HL-60/S4 treated with retinoic acid at 250 ng/mL for 4 days and 3 days (cell line): ENCODE data around the gene UBN2.
"Not testable (repeated sequence)": the region's sequence is repeated elsewhere in the genome, so short reads cannot be mapped to it uniquely, and the experiment has no call there.

Experiments used
- in situ Hi-C: fragments of 300-500 bp; cut with MboI; formaldehyde crosslinking; loops from 2 replicates; pipeline ENCODE4 v1.7.0; 2022; ENCODE audit warnings: low sequenced_read_pairs

UBN2 gene

DNA sequence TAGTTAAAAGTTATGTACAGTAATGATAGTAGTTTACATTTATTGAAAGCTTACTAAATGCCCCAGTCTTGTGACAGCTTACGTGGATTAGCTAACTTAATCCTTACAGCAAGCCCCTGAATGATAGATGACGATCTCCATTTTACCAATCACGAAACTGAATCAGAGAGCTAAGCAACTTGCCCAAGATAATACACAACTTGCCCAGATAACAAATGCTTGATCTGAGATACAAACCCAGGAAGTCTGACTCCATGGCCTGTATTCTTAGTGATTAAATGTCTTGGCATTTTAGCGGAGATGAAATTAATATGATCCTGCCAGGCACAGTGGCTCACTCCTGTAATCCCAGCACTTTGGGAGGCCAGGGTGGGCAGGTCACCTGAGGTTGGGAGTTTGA lies 63.2 kb downstream of the UBN2 start:
- in situ Hi-C loops, result no loop called here

DNA sequence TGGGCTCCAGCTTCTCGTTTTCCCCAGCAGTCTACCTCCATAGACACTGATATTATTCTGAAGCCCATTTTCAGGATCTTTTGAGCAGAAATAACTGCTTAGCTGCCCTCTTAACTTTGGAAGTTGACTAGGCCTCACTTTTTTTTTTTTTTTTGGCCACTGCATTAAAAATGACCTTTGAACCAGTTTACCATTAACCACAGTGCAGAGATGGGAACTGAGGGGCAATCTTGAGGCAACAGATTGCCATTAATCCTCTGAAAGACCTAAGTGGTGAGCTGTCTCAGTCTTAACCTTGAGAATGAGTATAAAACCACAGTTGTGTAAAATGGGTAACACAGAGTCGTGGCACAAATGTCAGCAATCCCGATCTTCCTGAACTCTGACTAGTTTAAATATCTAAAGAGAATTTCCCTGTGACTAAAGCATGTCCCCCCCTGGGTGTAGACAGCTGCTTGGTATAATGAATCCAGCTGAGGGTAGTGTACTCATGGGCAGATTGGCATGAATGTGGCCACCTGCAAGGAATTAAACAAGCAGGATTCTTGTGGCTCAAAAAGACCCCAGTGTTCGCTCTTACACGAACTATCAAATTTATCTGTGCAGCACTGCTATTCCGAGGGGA lies 64.0 kb downstream of the UBN2 start:
- in situ Hi-C loops, result no loop called here

DNA sequence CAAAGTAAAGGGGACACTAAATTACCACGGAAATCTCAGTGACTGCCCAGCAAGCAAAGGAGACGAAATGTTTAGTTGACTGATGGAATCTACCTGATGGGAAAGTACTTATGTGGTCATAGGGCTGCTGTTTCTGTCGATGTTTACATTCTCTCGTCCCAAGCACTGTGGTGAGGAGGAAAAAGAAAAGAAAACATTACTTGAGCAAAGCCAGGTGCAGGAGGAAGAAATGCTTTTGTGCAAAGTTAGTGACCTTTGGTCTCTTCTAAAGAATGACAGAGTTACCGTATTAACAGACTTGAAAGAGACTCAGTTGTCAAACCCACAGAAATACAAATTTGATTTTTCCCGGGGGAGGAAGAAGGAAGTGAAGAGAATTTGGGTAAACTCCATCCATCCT lies 66.8 kb downstream of the UBN2 start:
- in situ Hi-C loops, result no loop called here

DNA sequence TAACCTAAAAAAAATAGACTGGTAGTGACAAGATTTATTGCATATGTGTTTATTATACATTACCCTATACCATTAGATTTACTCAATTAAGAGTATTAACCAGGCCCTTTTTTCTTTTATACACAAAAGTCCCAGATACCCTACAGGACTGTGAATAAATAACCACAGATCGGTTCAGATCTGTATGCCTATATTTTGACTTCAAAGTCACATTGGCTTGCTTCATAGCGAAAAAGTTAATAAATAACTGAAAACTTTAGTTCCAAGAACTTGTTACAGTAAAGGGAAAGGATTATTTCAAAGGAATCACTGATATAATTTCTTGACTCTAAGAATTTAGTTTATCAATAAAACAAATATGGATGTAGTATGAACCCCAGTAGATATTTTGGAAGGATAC lies 68.3 kb downstream of the UBN2 start:
- in situ Hi-C loops, result no loop called here

DNA sequence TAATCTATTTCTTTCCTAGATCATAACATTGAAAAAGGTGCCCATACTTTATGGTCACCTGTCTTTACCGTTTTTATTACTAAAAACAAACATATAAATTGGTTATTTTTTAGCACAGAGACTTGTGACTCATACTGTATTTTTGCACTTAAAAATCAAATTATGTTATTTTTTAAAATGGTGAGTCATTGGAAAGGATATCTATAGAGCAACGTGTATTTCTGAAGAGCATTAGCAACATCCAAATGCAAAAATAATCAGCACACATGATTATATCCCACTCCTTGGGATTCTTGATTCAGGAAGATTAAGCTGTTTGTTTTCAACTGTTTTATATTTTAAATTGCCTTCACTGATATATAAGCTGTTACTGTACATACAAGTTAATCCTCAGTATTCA lies 69.4 kb downstream of the UBN2 start:
- in situ Hi-C loops, result no loop called here

DNA sequence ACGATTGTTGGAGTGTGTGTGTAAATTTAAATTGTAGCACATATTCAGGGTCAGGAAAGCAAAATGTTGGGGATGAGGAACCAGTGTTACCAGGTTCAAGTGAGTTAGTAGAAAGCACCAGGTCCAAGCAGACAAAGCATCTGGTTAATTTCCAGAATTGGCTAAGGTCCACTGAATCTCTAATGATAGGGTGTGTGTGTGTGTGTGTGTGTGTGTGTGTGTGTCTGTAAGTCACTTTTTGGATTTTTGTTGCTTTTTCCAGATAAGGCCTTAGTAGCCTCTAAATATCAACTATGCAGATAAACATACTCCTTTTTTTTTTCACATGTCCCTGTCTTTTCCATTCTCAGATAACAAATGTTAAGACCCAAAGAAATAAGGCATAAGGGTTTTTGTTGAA lies 73.5 kb downstream of the UBN2 start:
- in situ Hi-C loops, result no loop called here

DNA sequence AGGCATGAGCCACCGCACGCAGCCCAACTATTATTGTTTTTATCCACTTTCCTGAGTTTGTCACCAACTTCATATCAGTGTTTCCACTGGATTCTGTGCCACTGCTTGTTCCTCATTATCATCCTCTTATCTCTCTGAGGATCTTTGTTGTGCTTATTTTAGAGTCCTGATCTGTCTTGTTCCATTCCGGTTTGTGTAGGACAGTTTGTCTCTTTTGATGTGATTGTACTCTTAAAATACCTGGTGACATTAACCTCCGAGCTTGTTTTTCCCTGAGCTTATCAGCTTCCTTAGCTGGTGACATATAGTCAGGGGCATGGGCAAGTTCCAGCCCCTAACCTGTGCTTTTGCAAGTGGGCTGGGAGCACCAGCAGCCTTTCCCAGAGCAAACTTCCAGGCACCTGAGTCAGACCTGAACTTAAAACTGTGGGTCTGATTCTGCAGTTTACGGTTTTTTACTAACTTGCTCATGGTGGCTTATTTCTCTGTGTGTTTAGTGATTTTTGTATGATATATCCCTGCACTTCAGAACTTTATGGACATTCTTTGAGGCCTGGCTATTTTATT lies 87.0 kb downstream of the UBN2 start:
- in situ Hi-C loops, result no loop called here

DNA sequence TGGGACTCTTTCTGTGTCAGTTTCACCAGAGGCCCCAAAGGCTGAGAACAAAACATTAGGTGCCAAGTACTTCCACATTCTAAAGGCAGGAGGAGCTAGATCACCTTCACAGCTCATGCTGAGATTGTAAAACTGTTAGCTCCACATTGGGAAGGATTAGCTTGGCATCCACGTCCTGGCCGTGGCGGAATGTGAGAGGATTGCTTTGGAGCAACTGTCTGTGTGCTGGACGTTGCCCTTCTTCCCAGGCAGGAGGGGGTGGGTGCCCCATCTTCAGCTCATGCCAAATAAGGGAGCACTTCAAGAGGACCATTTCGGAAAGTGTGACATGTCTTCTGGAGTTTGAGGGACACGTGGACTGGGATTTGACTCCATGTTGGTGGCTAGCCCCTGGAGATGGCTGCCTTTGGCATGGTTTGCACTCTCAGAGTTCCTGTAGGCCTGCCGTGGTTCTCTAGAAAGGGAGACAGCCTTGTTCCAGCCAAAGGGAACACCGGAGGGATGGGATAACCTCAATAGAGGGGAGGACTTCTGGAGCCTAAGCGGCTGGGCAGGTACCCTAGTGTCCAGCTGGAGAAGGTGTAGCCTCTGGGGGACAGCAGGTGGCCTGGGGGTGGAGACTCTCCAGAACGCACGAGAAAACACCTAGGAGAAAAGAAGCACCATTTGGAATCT lies 90.2 kb downstream of the UBN2 start:
- in situ Hi-C loops, result no loop called here

DNA sequence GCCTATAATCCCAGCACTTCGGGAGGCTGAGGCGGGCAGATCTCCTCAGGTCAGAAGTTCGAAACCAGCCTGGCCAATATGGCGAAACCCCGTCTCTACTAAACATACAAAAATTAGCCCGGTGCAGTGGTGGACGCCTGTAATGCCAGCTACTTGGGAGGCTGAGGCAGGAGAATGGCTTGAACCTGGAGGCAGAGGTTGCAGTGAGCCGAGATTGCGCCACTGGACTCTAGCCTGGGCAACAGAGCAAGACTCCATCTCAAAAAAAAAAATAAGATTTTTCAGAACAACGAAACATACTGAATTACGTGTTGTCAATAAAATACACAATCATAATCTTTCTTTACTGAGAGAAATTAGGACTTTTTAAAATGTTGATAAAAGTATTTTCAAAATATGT lies 93.7 kb downstream of the UBN2 start:
- in situ Hi-C loops, result not testable (repeated sequence)

DNA sequence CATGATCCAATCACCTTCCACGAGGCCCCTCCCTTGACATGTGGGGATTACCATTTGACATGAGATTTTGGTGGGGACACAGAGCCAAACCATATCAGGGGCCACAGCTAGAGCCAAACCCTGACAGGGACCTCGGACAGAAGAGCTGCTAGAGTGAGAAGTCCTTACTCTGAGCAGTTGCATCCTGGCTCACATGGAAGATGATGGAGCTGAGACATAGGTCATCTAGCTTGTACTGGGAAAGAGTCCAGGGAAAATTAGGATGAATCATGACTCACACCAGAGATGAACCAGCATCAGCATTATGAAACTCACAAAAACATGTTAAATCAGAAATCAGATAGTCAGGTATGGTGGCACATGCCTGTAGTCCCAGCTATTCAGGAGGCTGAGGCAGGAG lies 97.3 kb downstream of the UBN2 start:
- in situ Hi-C loops, result no loop called here

DNA sequence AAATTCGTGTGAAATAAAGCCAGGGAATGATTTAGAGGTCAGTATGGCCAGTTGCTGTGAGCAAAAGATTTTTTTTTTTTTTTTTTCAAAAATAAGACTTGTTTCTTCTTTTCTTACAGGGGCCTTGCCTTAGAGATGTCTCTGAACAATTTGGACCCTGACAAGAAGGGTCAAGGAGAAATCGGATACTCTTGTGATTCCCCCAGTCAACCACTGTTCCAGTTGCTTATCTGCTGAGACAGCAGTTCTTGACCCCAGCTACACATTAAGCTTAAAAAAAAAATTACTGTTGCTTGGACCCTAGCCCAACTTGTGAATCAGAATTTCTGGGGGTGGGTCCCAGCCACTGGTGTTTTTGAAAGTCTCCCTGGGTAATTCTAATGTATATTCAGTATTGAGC lies 98.1 kb downstream of the UBN2 start:
- in situ Hi-C loops, result no loop called here

DNA sequence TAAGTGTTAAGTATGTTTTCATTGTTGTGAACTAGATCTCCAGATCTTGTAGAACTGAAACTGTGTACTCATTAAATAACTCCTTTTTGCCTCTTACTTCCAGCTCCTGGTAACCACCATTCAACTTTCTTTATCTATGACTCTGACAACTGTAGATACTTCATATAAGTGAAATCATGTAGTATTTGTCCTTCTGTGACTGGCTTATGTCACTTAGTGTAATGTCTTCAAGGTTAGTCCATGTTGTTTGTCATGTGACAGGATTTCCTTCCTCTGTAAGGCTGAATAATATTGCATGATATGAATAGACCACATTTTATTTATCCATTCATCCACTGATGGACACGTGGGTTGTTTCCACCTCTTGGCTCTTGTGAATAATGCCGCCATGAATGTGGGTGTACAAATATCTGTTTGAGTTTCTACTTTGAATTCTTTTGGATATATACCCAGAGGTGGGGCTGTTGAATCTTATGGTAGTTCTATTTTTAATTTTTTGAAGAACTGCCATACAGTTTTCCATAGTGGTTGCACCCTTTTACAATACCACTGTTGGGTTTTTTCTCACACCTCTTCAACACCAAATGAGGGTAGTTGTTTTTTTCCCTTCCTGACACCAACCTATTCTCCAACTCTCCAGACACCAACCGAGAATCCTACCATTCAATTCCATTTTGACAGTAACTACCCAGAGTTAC lies 99.4 kb downstream of the UBN2 start:
- in situ Hi-C loops, result no loop called here

DNA sequence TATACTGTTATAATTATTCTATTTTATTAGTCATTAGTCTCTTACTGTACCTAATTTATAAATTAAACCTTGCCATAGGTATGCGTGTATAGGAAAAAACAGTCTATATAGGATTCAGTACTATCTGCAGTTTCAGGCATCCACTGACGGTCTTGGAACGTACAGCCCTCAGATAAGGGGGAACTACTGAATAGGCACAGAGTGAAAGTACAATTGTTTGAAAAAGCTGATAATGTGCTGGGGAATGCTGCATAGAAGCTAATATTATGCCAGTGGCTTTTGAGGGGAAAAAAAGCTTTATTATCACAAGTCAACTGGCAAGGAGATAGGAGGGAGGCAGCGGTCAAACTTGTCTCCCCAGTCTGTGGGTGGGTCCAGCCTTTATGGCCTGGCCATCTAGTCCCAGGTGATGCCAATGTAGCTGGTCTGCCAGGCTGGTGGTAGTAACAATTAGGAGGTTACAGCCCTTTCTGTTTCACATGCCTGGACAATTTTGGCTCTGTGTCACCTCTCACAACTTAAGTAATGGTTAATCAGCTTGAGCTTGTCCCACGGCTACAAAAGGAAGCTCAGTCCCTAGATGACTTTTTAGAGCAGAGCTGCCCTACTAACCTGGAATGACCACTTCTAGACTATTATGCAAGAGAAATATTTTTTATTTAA lies 101.8 kb downstream of the UBN2 start:
- in situ Hi-C loops, result no loop called here

DNA sequence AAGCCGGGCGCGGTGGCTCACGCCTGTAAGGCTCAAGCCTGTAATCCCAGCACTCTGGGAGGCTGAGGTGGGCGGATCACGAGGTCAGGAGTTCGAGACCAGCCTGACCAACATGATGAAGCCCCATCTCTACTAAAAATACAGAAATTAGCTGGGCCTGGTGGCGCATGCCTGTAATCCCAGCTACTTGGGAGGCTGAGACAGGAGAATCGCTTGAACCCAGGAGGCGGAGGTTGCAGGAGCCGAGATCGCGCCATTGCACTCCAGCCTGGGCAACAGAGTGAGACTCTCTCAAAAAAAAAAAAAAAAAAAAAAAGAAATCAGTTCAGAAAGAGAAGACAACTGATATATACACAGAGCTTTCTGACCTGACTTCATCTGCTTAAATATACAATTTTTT lies 102.4 kb downstream of the UBN2 start:
- in situ Hi-C loops, result not testable (repeated sequence)

DNA sequence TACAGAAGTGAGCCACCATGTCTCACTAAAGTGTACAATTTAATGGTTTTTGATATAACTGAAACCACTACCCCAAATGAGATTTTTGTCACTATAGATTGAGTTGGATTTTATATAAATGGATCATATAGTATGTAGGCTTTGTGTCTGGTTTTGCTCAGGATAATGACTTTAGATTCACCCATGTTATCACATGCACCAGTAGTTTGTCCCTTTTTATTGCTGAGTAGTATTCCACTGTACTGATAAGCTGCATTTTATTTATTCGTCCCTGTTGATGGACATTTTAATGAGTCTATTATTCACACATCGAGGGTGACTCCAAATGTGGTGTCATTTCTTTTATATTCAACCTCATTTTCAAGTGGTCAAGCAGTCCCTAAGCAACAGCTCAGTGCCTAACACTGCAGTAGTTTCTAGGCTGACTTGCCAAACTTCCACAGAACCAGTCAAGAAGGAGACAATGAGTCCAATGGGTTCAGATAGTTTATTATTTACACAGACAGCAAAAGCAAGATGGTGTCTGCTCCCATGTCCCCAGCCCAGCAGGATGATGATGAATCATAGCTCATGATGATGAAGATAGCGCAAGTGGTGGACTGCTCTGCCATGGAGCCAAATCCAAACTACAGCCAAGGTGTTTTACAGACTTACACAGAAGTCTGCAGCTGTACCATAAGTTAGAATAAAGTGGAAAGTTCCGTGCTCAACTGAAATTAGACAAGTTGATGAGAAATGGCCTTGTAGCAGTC lies 103.5 kb downstream of the UBN2 start:
- in situ Hi-C loops, result no loop called here

DNA sequence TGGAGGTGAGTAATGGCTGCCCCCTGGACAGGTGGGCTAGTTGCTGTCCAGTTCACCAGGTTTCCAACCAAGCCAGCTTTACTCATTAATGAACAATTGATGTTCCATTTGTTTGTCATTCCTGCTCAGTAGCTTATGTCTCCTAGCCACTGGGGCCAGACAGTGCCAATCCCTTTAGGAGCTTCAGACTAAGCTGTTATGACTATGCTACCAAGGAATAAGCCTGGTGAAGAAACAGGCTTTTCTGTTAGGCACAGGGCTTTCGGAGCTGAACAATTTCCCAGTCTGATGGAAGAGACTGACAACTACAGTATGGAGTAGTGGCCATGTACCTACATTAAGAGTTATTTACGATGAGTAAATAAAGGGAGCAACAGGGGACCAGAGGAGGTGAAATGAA lies 108.0 kb downstream of the UBN2 start:
- in situ Hi-C loops, result no loop called here

DNA sequence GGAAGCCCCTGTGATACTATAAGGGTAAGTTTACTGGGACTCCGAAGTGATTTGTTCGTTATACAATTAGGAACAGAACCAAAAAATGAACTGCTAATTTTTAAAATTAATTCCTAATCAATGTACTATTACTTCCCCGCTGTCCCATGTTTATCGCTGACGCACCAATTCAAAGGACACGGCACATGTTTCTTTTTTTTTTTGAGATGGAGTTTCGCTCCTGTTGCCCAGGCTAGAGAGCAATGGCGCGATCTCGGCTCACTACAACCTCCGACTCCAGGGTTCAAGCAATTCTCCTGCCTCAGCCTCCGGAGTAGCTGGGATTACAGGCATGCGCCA lies 108.6 kb downstream of the UBN2 start:
- in situ Hi-C loops, result no loop called here

DNA sequence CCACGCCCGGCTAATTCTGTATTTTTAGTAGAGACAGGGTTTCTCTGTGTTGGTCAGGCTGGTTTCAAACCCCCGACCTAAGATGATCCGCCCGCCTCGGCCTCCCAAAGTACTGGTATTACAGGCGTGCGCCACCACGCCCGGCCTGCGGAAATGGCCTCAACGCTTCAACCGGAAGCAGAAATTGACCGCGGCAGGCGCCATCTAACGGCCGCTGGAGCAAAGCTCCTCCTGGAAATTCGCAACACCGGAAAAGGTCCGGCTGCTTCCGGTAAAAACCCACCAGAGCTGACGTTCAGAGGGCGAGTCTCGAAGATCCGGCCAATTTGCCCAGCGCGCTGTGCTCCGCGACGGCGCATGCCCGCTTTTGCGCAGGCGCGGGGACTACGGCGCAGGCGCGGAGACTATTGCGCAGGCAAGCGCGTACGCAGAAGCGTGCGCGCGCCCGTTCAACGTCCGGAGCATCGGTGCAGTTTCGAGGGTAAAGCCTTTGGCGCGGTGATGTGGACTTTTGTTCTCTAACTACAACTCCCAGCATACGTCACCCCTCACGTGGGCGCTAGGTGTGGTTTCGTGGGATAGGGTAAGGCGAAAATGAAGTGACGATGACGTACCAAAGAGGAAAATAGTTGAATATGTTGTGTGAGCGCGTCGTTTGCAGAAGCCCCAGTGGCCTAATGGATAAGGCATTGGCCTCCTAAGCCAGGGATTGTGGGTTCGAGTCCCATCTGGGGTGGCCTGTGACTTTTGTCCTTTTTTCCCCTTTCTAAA lies 109.2 kb downstream of the UBN2 start:
- in situ Hi-C loops, result no loop called here

DNA sequence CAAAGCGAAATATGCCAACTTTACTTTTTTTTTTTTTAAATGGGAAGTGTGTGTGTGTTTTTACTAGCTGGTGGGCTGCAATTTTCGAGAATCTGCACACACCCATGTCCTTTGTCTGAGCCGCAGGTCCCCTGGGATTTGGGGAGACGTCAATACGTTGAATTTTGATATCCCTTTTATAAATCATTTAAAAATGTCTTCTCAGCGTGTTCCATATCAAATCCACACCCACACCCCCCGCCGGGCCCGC lies 109.7 kb downstream of the UBN2 start:
- in situ Hi-C loops, result no loop called here

DNA sequence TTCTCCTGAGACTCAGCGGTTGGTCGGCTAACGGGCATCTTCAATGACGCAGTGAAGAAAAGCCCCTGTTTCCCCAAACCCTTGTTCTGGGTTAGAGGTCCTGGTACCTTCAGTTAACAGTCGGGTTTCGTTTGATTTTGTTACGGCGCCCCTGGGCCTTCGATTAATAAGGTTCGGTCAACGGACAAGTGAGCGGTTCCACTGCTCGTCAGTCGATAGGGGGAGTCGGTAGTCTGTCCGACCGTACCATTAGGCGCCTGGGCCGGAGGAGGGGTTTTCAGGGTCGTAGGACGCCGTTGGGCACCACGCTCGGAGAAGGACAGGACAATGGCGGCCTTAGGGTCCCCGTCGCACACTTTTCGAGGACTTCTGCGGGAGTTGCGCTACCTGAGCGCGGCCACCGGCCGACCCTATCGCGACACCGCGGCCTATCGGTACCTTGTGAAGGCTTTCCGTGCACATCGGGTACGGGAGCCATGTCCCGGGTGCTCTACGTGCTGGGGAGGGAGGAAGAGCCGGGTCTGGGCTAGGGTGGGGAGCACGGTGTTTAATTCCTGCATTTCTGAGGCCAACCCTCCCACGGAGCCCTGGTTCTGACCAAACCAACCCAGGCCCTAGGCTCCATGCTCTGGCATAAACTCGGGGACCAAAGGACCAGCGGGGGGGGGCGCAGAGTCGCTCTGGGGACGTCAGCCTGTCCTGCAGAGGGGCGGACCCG lies 110.2 kb downstream of the UBN2 start, which contains the start of gene FMC1:
TSS of gene FMC1 (plus strand) at position 280 of the 718 bp plus-strand sequence. CDS start at position 328, 48 bp downstream.
- in situ Hi-C loops, result no loop called here
